GM10266 (cell line): ENCODE measurements around the gene SIRT7.

Experiments
- DNase-seq: peaks from one replicate; pipeline ENCODE4 v3.0.0; 2012; ENCODE audit errors: extremely low spot score
- TF ChIP-seq, protein P1 (sequence below): IDR thresholded peaks from 2 replicates; pipeline ENCODE4 v1.5.1; 2012; ENCODE audit warnings: mild to moderate bottlenecking, low read depth; ENCODE audit not compliant: control insufficient read depth, insufficient read depth; ENCODE audit errors: missing control alignments

Gene SIRT7

DNA sequence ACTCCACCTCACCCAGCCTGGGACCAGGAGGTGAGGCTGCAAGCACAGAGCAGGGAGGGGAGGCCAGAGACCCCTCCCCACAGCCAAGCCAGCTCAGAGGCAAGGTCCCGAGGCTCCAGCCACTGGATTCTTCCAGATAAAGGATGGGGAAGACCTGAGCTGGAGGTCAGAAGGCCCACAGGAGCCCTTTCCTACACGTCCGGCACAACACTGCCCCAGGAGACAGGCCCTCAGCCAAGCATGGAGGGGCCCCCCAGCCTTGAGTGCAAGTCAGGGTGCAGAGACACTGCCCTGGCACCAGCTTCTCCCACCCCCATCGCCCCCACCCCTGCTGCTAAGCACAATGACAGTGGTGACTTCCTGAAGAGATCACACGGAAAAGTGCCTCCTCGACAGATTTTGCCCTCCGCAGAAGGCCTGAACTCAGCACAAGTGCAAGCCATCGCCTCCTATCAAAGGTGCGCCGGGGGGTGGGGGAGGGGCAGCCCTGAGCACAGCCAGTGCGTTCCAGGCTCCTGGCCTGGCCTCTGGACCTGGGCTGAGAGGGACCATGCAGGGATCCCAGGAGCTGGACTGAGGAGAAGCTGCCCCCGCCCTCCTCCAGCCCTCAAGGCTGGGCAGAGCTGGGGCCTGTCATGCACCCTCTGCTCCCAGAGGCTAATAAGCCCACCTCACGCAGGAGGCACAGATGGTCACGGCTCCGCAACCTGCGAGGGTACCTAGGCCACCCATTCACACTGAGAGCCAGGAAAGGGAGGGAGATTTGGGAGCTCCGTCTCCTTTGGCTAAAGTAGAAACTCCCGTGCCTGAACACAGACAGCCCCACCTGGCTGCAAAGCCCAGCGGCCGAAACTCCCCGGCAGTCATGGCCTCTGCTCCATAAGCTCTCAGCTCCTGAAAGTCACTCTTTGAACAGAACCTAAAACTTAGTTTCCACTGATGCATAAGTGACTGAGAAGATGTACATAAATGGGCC, 6.9 kb upstream of the SIRT7 start:
- TF ChIP-seq, protein P1, sequence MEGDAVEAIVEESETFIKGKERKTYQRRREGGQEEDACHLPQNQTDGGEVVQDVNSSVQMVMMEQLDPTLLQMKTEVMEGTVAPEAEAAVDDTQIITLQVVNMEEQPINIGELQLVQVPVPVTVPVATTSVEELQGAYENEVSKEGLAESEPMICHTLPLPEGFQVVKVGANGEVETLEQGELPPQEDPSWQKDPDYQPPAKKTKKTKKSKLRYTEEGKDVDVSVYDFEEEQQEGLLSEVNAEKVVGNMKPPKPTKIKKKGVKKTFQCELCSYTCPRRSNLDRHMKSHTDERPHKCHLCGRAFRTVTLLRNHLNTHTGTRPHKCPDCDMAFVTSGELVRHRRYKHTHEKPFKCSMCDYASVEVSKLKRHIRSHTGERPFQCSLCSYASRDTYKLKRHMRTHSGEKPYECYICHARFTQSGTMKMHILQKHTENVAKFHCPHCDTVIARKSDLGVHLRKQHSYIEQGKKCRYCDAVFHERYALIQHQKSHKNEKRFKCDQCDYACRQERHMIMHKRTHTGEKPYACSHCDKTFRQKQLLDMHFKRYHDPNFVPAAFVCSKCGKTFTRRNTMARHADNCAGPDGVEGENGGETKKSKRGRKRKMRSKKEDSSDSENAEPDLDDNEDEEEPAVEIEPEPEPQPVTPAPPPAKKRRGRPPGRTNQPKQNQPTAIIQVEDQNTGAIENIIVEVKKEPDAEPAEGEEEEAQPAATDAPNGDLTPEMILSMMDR = no peak
- DNase-seq = no peak

DNA sequence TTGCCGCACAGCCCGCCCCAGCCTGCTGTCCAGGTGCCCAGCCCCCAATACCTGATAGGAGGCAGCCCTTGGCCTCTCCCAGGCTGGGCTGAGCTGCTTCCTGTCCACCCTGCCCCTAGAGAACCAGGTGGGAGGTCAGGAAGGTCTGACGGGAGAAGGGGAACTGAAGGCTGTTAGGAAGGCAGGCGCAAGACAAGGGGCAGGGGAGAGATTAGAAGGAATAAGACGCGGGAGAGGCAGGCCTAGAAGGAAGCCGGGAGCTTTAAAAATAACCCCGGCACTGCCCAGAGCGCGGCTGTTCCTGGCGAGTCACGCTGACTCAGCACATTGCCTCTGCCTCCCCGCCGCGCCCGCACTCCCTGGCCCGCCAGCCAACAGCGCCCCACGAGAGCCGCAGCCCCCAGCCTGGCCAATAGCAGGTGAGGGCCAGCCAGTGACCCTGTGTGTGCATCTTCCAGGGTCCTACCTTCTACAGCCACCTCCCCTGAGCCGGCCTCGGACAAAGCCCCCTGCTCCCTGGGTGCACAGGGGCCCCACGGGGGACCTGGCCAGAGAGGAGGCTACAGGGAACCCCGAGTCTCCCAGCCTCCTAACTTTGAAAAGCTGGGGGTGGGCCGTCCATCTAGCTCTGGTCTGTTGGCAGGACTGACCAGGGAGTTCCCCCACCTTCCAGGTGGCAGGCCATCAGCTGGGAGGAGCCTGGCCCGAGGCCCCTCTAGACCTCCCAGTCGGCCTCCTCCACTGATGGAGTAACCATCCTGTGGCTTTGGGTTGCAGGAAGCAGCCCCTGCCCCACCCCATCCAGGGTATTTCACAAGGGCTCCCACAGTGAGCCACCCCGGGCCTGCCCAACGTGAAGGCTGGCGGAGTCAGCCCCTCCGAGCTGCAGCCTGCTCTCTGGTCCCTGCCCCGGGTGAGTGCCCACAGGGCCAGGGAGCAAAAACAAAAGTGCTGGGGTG, 5.6 kb upstream of the SIRT7 start:
- DNase-seq = no peak
- TF ChIP-seq, protein P1 = no peak

DNA sequence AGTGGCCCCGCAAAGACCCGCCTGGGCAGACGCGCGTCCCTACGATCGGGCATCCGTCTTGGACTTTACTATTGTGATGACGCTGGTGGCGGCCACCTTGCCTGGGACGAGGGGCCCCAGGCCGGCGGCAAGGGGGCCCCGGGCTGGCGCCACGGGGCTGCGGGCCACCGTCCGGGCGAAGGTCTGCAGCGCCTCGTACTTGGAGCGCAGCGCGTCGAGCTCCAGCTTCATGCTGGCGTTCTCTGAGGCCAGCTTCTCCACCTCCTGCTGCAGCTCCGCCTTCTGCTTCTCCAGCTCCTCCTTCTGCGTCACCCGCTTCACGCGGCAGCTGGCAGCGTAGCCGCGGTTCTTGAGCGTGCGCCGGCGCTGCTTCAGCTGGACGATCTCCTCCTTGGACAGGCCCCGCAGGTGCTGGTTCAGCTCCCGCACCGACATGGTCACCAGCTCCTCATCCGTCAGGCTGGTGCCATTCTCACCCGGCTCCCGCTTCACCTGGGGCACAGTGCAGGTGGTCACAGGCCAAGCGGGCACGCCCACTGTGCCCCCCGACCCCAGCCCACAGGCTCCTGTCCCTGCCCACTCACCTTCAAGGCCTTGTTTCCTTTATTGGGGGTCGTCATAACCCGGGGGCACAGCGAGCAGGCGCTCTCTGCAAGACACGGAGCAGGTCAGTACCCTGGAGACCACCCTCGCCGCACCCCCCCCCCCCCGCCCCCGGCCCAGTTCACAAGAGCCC, 4.8 kb upstream of the SIRT7 start:
- DNase-seq = no peak
- TF ChIP-seq, protein P1 = no peak

DNA sequence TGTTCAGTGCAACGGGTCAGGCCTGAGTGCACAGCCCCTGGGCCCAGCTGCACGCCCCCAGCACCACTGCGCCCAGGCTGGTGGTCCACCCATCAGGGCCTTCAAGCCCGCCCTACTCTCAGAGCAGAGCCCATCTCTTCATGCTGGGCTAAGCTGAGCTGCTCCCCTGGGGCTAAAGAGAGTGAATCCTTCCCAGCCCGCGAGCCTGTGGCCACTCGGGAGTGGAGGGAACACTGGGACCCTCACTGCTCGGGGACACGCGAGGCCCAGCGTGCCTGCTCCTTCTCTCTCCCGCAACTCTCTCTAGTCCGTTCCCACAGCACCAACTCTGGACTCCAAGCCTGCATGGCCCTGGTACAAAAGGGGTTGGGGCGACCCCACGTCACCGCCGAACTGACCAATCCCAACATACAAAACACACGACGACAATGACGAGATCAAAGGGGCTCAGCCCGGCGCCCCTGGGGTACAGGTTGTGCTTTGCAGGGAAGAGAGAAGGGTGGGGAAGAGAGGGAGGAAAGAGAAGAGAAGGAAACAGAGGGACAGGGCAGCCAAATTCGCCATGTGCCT, 4.1 kb upstream of the SIRT7 start:
- TF ChIP-seq, protein P1 = no peak
- DNase-seq = no peak

DNA sequence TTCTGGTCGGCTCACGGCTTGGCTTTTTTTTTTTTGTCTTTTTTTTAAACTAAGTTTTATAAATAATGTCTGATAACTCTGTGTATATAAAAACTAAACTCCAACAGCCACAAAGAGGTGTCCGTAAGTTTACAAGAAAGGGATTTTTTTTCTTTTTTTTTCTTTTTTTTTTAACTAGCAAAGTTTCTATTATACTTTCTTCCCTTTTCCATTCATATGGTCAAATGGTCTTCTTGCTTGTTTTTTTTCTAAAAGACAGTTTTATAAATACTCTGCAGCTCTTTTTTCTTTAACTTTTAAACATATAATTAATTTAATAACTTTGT, 3.5 kb upstream of the SIRT7 start:
- TF ChIP-seq, protein P1 = no peak
- no peak for DNase-seq

DNA sequence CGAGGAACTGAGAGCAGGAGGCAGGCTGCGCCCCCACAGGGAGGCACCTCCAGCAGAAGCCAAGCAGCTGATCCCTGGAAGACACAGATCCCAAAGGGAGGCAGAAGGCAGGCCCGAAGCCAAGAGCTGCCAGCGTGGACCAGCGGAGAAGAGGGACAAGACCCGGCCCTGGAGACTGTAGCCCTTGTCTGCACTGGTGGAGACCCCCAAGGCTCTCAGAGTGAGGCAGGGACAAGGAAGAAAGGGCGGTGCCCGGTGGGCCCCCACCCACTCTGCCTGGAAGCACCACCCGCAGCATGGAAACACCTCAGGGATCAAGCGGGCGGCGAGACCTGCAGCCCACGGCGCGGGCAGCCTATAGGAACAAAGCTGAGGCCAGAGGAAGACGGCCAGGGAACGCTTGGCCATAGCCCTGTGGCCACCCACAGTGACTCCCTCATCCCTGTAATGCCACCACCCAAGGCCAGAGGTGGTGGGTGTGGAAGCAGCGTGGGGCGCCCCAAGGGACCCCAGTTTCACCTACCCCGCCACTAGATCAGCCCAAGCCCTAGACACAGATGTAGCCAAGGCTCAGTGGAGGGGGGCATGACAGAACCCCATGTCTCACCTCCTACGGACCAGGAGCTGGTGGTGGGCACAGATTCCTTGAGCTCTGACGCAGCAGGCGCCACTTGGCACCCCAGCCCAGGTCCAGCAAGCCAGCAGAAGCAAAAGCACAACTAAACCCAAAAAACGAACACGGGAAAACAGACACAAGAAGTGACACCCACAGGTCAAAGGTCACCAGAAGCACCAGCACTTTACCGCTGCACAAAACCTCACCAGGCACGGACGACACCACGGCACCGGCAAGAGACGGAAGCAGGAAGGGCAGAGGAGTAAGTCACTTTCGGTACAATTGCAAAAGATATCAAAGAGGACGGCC, 2.9 kb upstream of the SIRT7 start:
- DNase-seq = no peak
- TF ChIP-seq, protein P1 = no peak
